Measurements from ENCODE around the gene BBC3.

The BBC3 gene

GRCh38 chr19:47230054-47230920, 712 bp downstream of the BBC3 start:
- no peak for DNase-seq

- DNase-seq: no peak
Measured at GRCh38 chr19:47229676-47230053, 1.3 kb downstream of the BBC3 start.

GRCh38 chr19:47228937-47229675, 1.9 kb downstream of the BBC3 start:
- DNase-seq: no peak

GRCh38 chr19:47228168-47228936, 2.6 kb downstream of the BBC3 start:
- no peak for DNase-seq

- no peak for DNase-seq
Measured at GRCh38 chr19:47227352-47228167, 3.4 kb downstream of the BBC3 start.

- DNase-seq: no peak
Measured at GRCh38 chr19:47226426-47227351, 4.3 kb downstream of the BBC3 start.

GRCh38 chr19:47225746-47226425, 5.1 kb downstream of the BBC3 start:
- DNase-seq: peak; percentile 33

GRCh38 chr19:47221890-47222289, 9.1 kb downstream of the BBC3 start:
- no peak for DNase-seq

GRCh38 chr19:47221080-47221841, 9.7 kb downstream of the BBC3 start:
- DNase-seq: no peak

- DNase-seq: no peak
Measured at GRCh38 chr19:47215581-47215980, 15.4 kb downstream of the BBC3 start.

- no peak for DNase-seq
Measured at GRCh38 chr19:47210689-47211316, 20.2 kb downstream of the BBC3 start.

GRCh38 chr19:47210180-47210490, 20.9 kb downstream of the BBC3 start:
- no peak for DNase-seq

GRCh38 chr19:47209319-47210179, 21.4 kb downstream of the BBC3 start:
- no peak for DNase-seq

GRCh38 chr19:47203254-47203653, 27.7 kb downstream of the BBC3 start:
- DNase-seq: no peak

- DNase-seq: no peak
Measured at GRCh38 chr19:47200530-47200929, 30.5 kb downstream of the BBC3 start.

- no peak for DNase-seq
Measured at GRCh38 chr19:47197141-47197540, 33.9 kb downstream of the BBC3 start.

GRCh38 chr19:47195434-47195833, 35.6 kb downstream of the BBC3 start:
- no peak for DNase-seq

GRCh38 chr19:47190167-47190727, 40.8 kb downstream of the BBC3 start:
- DNase-seq: no peak

All from NCI-H1417 treated with DMSO at 0.1 percent for 48 hours (cell line).